HG03469 (cell line): ENCODE results near the gene GALK2.
"Not testable (repeated sequence)": the region's sequence is repeated elsewhere in the genome, so short reads cannot be mapped to it uniquely, and the experiment has no call there.

Experiments
- ATAC-seq: cut with Tn5 transposase; IDR thresholded peaks from one replicate; pipeline ENCODE4 v1.9.1; 2021; ENCODE audit warnings: mild to moderate bottlenecking, moderate library complexity, moderate number of reproducible peaks; ENCODE audit not compliant: unreplicated experiment

GALK2 gene

GRCh38 chr15:49328941-49329340, 158.9 kb downstream of the GALK2 start:
- ATAC-seq: no peak

GRCh38 chr15:49330166-49330565, 160.1 kb downstream of the GALK2 start:
- no peak for ATAC-seq

- no peak for ATAC-seq
These were observed 161.4 kb downstream of the GALK2 start for GRCh38 chr15:49331442-49331841.

- no peak for ATAC-seq
These were observed 161.9 kb downstream of the GALK2 start for GRCh38 chr15:49331951-49332350.

- ATAC-seq: no peak
These were observed 169.6 kb downstream of the GALK2 start for GRCh38 chr15:49339656-49340055.

GRCh38 chr15:49343546-49343945, 173.5 kb downstream of the GALK2 start:
- no peak for ATAC-seq

GRCh38 chr15:49354439-49354838, 184.4 kb downstream of the GALK2 start:
- ATAC-seq: not testable (repeated sequence)

- no peak for ATAC-seq
These were observed 191.3 kb downstream of the GALK2 start for GRCh38 chr15:49361370-49361769.

GRCh38 chr15:49366496-49366895, 196.4 kb downstream of the GALK2 start:
- ATAC-seq: no peak

- no peak for ATAC-seq
These were observed 200.7 kb downstream of the GALK2 start for GRCh38 chr15:49370782-49371181.

- ATAC-seq: no peak
These were observed 202.3 kb downstream of the GALK2 start for GRCh38 chr15:49372366-49372765.

- no peak for ATAC-seq
These were observed 209.9 kb downstream of the GALK2 start for GRCh38 chr15:49379996-49380395.

GRCh38 chr15:49380912-49381311, 210.9 kb downstream of the GALK2 start:
- ATAC-seq: no peak
